Amygdala (tissue), 56 donors: Measurements from ENCODE around the gene SHC1.

ENCODE experiments used
- DNase-seq, 56 donors: peaks; one replicate each; lab custom pipeline; 2025; lab: John Stamatoyannopoulos, UW

Gene SHC1

GRCh38 chr1:154960446-154961136 lies 10.0 kb downstream of the SHC1 start:
- no peak for DNase-seq

GRCh38 chr1:154959426-154959780 lies 11.1 kb downstream of the SHC1 start:
- no peak for DNase-seq

- no peak for DNase-seq
These were observed 11.7 kb downstream of the SHC1 start for GRCh38 chr1:154958681-154959425.

GRCh38 chr1:154958036-154958435 lies 12.5 kb downstream of the SHC1 start:
- no peak for DNase-seq

- peak in 1 of 56 donors; percentile 24 for DNase-seq
These were observed 13.4 kb downstream of the SHC1 start for GRCh38 chr1:154957091-154957657.

GRCh38 chr1:154956544-154956941 lies 14.0 kb downstream of the SHC1 start:
- DNase-seq: peak in 33 of 56 donors; percentile 18 to 65 (median 38)

- DNase-seq: peak in 52 of 56 donors; percentile 39 to 90 (median 68)
These were observed 14.6 kb downstream of the SHC1 start, which contains the start of gene PBXIP1 for GRCh38 chr1:154955718-154956543. Gene PBXIP1, minus strand, starts transcription at chr1:154956099. Its CDS starts 2,378 bp downstream, at chr1:154953721.

GRCh38 chr1:154955039-154955717 lies 15.4 kb downstream of the SHC1 start:
- DNase-seq: peak in 41 of 56 donors; percentile 22 to 86 (median 60)

GRCh38 chr1:154954541-154954940 lies 16.0 kb downstream of the SHC1 start:
- DNase-seq: no peak

- DNase-seq: peak in 6 of 56 donors; percentile 12 to 48 (median 18)
These were observed 16.9 kb downstream of the SHC1 start for GRCh38 chr1:154953611-154954038.

- no peak for DNase-seq
These were observed 17.9 kb downstream of the SHC1 start for GRCh38 chr1:154952664-154953063.

GRCh38 chr1:154951901-154952657 lies 18.5 kb downstream of the SHC1 start:
- no peak for DNase-seq

GRCh38 chr1:154948079-154948478 lies 22.5 kb downstream of the SHC1 start:
- no peak for DNase-seq

- peak in 21 of 56 donors; percentile 9 to 69 (median 37) for DNase-seq
These were observed 24.3 kb downstream of the SHC1 start for GRCh38 chr1:154945962-154946850.

GRCh38 chr1:154945160-154945961 lies 25.2 kb downstream of the SHC1 start:
- no peak for DNase-seq

GRCh38 chr1:154944401-154945159 lies 26.0 kb downstream of the SHC1 start:
- no peak for DNase-seq
